Endothelial cell of umbilical vein (primary cell): ENCODE data around the gene YARS1. TPM values are rescaled to one million over a fixed set of nuclear protein-coding genes. Genes with fewer than 3 reads are reported as not detected.

Source experiments
- BruUV-seq: library from RNA; stranded (reverse); fragments of 400-500 nt; replicated peaks from 2 replicates; lab custom pipeline; 2021; lab: Mats Ljungman, UMichigan
- CTCF ChIA-PET: fragments of 300-600, 350-600 bp; sonication (Branson Sonifier 250); formaldehyde crosslinking; loops from one replicate; lab custom pipeline; 2021; ENCODE audit warnings: antibody characterized with exemption, inconsistent platforms; lab: Charles Lee
- POLR2A ChIA-PET: fragments of 300-600, 350-600 bp; sonication (Branson Sonifier 250); formaldehyde crosslinking; loops from one replicate; lab custom pipeline; 2021; ENCODE audit warnings: antibody characterized with exemption, inconsistent platforms; lab: Charles Lee
- DNase-seq: peaks from one replicate; pipeline ENCODE4 v3.0.0-alpha.2; 2011; ENCODE audit warnings: low read depth, low spot score
- FAIRE-seq: peaks from 2 replicates; lab custom pipeline; 2011; peaks lifted over from hg19 to GRCh38; lab: Jason Lieb, UNC
- H2AFZ ChIP-seq: 2 replicates; pipeline ENCODE4 v1.6.0; 2012; ENCODE audit warnings: low read depth, low read length, control low read depth, inconsistent platforms
- H3K27ac ChIP-seq: 2 replicates; pipeline ENCODE4 v1.5.1; 2011; ENCODE audit warnings: low read depth, mild to moderate bottlenecking, control low read depth, low read length, moderate library complexity; ENCODE audit not compliant: insufficient read depth
- H3K27me3 ChIP-seq, 2 experiments: 2 replicates each; pipeline versions ENCODE4 v1.6.0 to v1.6.1; 2011; ENCODE audit warnings: low read length in 2 of 2, mixed read lengths in 1 of 2; ENCODE audit not compliant: control insufficient read depth in 2 of 2, insufficient read depth in 2 of 2
- H3K36me3 ChIP-seq, 2 experiments: 2 replicates in 1 of 2; 3 replicates in 1 of 2; pipeline ENCODE4 v1.5.1; 2011; ENCODE audit warnings: low read length in 2 of 2, mild to moderate bottlenecking in 1 of 2, moderate library complexity in 1 of 2; ENCODE audit not compliant: control insufficient read depth in 2 of 2, insufficient read depth in 2 of 2; ENCODE audit errors: extremely low read depth in 1 of 2
- H3K4me1 ChIP-seq: 3 replicates; pipeline ENCODE4 v1.5.1; 2011; ENCODE audit warnings: mild to moderate bottlenecking, low read length; ENCODE audit not compliant: control insufficient read depth, insufficient read depth; ENCODE audit errors: extremely low read depth
- H3K4me2 ChIP-seq: 2 replicates; pipeline ENCODE4 v1.6.1; 2011; ENCODE audit warnings: low read length, control low read depth, mixed read lengths; ENCODE audit not compliant: insufficient read depth
- H3K4me3 ChIP-seq, 3 experiments: fragments of 200-600 bp in 1 of 3; sonication (generic), shearing (Covaris generic) in 1 of 3; replicated peaks in 1 of 3; 2 replicates each; pipeline ENCODE4 v1.5.1; 2011 to 2016; ENCODE audit warnings: control low read depth in 3 of 3, low read length in 3 of 3, mild to moderate bottlenecking in 2 of 3, inconsistent platforms in 1 of 3, low read depth in 1 of 3, moderate library complexity in 1 of 3; ENCODE audit not compliant: insufficient read depth in 1 of 3
- H3K79me2 ChIP-seq: 2 replicates; pipeline ENCODE4 v1.6.0; 2012; ENCODE audit warnings: low read length, inconsistent platforms; ENCODE audit not compliant: control insufficient read depth, insufficient read depth
- H3K9ac ChIP-seq: replicated peaks from 2 replicates; pipeline ENCODE3; 2011; ENCODE audit warnings: low read length, control low read depth; ENCODE audit not compliant: insufficient read depth; ENCODE audit errors: extremely low read depth
- H3K9me1 ChIP-seq: replicated peaks from 3 replicates; pipeline ENCODE4 v1.6.0; 2011; ENCODE audit warnings: mild to moderate bottlenecking, low read length; ENCODE audit not compliant: control insufficient read depth, insufficient read depth; ENCODE audit errors: extremely low read depth
- H3K9me3 ChIP-seq: replicated peaks from 2 replicates; pipeline ENCODE4 v1.5.1; 2012; ENCODE audit warnings: low read length, inconsistent platforms; ENCODE audit not compliant: control insufficient read depth, insufficient read depth
- H4K20me1 ChIP-seq: replicated peaks from 2 replicates; pipeline ENCODE3; 2011; ENCODE audit warnings: mild to moderate bottlenecking, low read length; ENCODE audit not compliant: control insufficient read depth, insufficient read depth; ENCODE audit errors: extremely low read depth
- CTCF ChIP-seq, 2 donors: IDR thresholded peaks; 1 replicate in 1 of 2; 2 replicates in 1 of 2; pipeline ENCODE4 v1.5.1; 2011; ENCODE audit warnings: low read length in 2 of 2, mild to moderate bottlenecking in 2 of 2, moderate library complexity in 2 of 2, control low read depth in 1 of 2, inconsistent platforms in 1 of 2, low read depth in 1 of 2; ENCODE audit not compliant: insufficient read depth in 1 of 2; ENCODE audit errors: extremely low read depth in 1 of 2
- EZH2 ChIP-seq: IDR thresholded peaks from 2 replicates; pipeline ENCODE4 v1.6.1; 2012; ENCODE audit warnings: borderline replicate concordance, low read depth, mild to moderate bottlenecking, moderate library complexity, low read length, inconsistent platforms; ENCODE audit not compliant: severe bottlenecking
- FOS ChIP-seq: IDR thresholded peaks from 2 replicates; pipeline ENCODE4 v1.6.1; 2011; ENCODE audit warnings: mild to moderate bottlenecking, low read length, moderate library complexity, borderline replicate concordance; ENCODE audit not compliant: insufficient read depth
- GATA2 ChIP-seq: IDR thresholded peaks from 2 replicates; pipeline ENCODE4 v1.7.0; 2011; ENCODE audit warnings: low read depth, mild to moderate bottlenecking, moderate library complexity, mixed read lengths, low read length; ENCODE audit not compliant: insufficient read length, insufficient read depth
- JUN ChIP-seq: IDR thresholded peaks from 2 replicates; pipeline ENCODE4 v1.6.1; 2011; ENCODE audit warnings: borderline replicate concordance, low read depth; ENCODE audit not compliant: insufficient read length, insufficient read depth
- MAX ChIP-seq: IDR thresholded peaks from 2 replicates; pipeline ENCODE4 v1.6.1; 2011; ENCODE audit not compliant: insufficient read depth, insufficient read length
- MYC ChIP-seq: IDR thresholded peaks from one replicate; pipeline ENCODE4 v1.6.1; 2011; ENCODE audit warnings: mild to moderate bottlenecking, low read depth, low read length
- POLR2A ChIP-seq: IDR thresholded peaks from 2 replicates; pipeline ENCODE4 v1.6.1; 2012; ENCODE audit warnings: low read depth, mild to moderate bottlenecking, control low read depth, low read length
- POLR2AphosphoS5 ChIP-seq: IDR thresholded peaks from 2 replicates; pipeline ENCODE4 v1.6.1; 2012; ENCODE audit warnings: low read depth, mild to moderate bottlenecking, control low read depth, low read length, moderate library complexity; ENCODE audit not compliant: insufficient read depth
- dilution Hi-C: fragments of 300-500 bp; cut with MboI; formaldehyde crosslinking; loops from one replicate; pipeline ENCODE4 v1.15.0; 2019; ENCODE audit warnings: low sequenced_read_pairs; ENCODE audit not compliant: extremely low pct_ligation_motif_present
- intact Hi-C: fragments of 100-400 bp; cut with micrococcal nuclease; formaldehyde crosslinking; loops from one replicate; pipeline ENCODE4 v1.10.0; 2022
- polyA plus RNA-seq, 4 experiments: library from polyadenylated mRNA; depleted of rRNA in 3 of 4; stranded (reverse) in 3 of 4; unstranded in 1 of 4; fragments of >200 nt; gene quantifications; 2 replicates each; pipeline versions ENCODE4 v1.2.1 to v1.2.3, GENCODE V29; 2011 to 2012; ENCODE audit warnings: missing spikeins in 1 of 4
- total RNA-seq: library from RNA; stranded (reverse); gene quantifications from 2 replicates; pipeline ENCODE4 v1.2.3, GENCODE V29; 2021

Gene YARS1
- total and polyA plus RNA-seq, 2 donors (not counting 3 experiments of a cell fraction or from before 2014, with no cell fraction given) = 38.2 to 144 TPM

- Histone ChIP-seq H3K27ac (no peak overlapping the region), H3K9ac (no peak overlapping the region), H3K4me2 (no peak overlapping the region), H3K9me1 (no peaks in the 10 kb centered on the region), H3K4me1 (no peaks in the 10 kb centered on the region), H3K4me3 (no peak overlapping the region), H3K27me3 (no peaks in the 10 kb centered on the region), H4K20me1 (no peaks in the 10 kb centered on the region), H3K9me3 (no peaks in the 10 kb centered on the region), H3K79me2 (no peaks in the 10 kb centered on the region), H2AFZ (no peak overlapping the region), H3K36me3 (peaks cover 9 to 23% of the 10 kb centered on the region in 2 experiments)
- intact Hi-C loops (loop anchor here (2.0 kb wide), 1 partner anchor 44 kb away; no protein-coding TSS in a partner anchor), dilution Hi-C loops (no loop called here)
- FAIRE-seq (no peak), DNase-seq (peak; percentile 7)
- POLR2A ChIA-PET = no interaction called here
- BruUV-seq = no TSS peak
- CTCF ChIA-PET = interaction anchor here (1.3 to 2.3 kb wide), 3 partner anchors 44 to 258 kb away, joined by 4 to 10 read pairs (median 9); no protein-coding TSS in a partner anchor
- TF ChIP-seq MYC (no peak), CTCF (IDR thresholded peaks at IDR 0.05; ENCODE audit: extremely low read depth in 1 of 2, insufficient read depth in 1 of 2, low read depth in 1 of 2, low read length in 2 of 2) (peak in 1 of 2 donors; percentile 2), EZH2 (no peak), POLR2AphosphoS5 (no peak), JUN (no peak)
These were observed 11.2 kb upstream of the YARS1 start for GRCh38 chr1:32828341-32828740.

DNA sequence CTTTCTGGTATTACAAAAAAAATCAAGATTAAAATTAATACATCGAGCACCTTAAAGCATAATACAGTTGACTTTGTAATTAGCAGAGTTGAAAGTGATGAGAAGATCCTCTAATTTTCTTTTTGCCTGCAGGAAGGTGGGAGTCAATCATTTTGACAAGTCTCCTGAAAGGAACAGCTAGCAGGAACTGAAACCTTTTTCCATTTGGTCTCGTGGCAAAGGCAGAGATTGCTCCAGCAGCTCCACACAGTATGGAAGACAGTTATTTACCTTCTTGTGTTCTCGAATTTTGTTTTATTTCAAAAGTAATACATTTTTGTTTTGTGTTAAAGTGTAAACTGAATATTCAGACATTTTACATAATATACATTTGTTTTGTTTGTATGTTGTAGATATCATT lies 8.0 kb upstream of the YARS1 start:
- peaks cover 9 to 14% of the 10 kb centered on the region in 2 experiments for H3K36me3 ChIP-seq
- no peak for DNase-seq

More for the DNA sequence above, 8.0 kb upstream of the YARS1 start:
- H3K9me1 ChIP-seq = no peaks in the 10 kb centered on the region
- no peak for FAIRE-seq
- no peak overlapping the region for H3K4me2 ChIP-seq
- no peaks in the 10 kb centered on the region for H3K4me1 ChIP-seq
- no peak overlapping the region for H2AFZ ChIP-seq
- BruUV-seq = no TSS peak
- intact Hi-C loops = no loop called here
- H3K4me3 ChIP-seq = no peak overlapping the region
- TF ChIP-seq CTCF (IDR thresholded peaks at IDR 0.05; ENCODE audit: extremely low read depth in 1 of 2, insufficient read depth in 1 of 2, low read depth in 1 of 2, low read length in 2 of 2) = no peak
- no peak for TF ChIP-seq JUN
- TF ChIP-seq MYC = no peak
- no peak for TF ChIP-seq MAX
- TF ChIP-seq GATA2 = no peak
- TF ChIP-seq POLR2AphosphoS5 = no peak
- TF ChIP-seq EZH2 = no peak
- TF ChIP-seq FOS = no peak
- no peak for TF ChIP-seq POLR2A
- H3K27ac ChIP-seq = no peak overlapping the region
- H3K79me2 ChIP-seq = no peaks in the 10 kb centered on the region
- H3K27me3 ChIP-seq = no peaks in the 10 kb centered on the region
- H3K9me3 ChIP-seq = no peaks in the 10 kb centered on the region
- dilution Hi-C loops = no loop called here
- no peaks in the 10 kb centered on the region for H4K20me1 ChIP-seq
- H3K9ac ChIP-seq = no peak overlapping the region
- CTCF ChIA-PET = no interaction called here
- POLR2A ChIA-PET = no interaction called here
